IPS-18c (cell line): ENCODE measurements around the gene MTMR6.

ENCODE experiments used
- H3K4me3 ChIP-seq: 2 replicates; pipeline ENCODE4 v1.7.0; 2013; ENCODE audit warnings: low read depth, mild to moderate bottlenecking, low read length, moderate library complexity; ENCODE audit not compliant: insufficient read depth
- H3K9me3 ChIP-seq: one replicate; pipeline ENCODE4 v1.6.1; 2013; ENCODE audit warnings: mild to moderate bottlenecking, low read length, moderate library complexity; ENCODE audit not compliant: control insufficient read depth, insufficient read depth

MTMR6 gene

DNA sequence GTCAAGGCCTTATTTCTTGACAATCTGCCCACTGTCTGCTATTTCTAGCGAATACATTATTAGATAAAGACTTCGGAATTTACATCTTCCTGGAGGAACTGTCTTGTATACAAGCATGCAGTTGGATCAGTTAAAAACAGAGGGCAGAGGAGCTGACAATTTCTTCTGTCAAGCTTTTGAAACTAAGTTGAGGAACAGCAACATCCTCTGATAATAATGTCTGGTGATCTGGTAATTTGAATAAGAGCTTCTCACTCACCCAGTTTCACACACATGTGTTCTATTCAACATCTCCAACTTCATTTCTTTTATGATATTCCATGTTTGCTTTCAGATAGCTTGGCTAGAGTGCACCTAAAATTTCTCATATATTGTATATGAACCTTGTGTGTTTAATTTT, 50.2 kb downstream of the MTMR6 start:
- Histone ChIP-seq H3K9me3 (peaks cover 2% of the 10 kb centered on the region), H3K4me3 (no peak overlapping the region)

DNA sequence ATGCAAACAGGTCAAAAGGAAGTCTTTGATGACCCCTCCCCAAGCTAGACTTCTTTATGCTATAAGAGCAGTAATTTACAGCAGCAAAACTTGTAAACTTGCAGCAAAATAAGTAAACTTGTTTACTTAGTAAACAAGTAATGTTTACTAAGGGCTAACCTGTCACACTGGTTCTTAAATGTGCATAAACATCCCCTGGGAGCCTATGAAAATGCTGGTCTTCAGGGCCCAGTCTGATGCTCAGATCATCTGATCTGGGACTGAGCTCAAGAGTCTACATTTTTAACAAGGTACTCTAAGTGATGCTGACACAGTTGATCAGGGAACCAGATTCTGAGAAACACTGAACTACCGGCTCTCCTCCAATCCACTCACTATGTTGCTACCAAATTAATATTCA, 53.4 kb downstream of the MTMR6 start:
- peaks cover 4% of the 10 kb centered on the region for H3K9me3 ChIP-seq
- no peak overlapping the region for H3K4me3 ChIP-seq

DNA sequence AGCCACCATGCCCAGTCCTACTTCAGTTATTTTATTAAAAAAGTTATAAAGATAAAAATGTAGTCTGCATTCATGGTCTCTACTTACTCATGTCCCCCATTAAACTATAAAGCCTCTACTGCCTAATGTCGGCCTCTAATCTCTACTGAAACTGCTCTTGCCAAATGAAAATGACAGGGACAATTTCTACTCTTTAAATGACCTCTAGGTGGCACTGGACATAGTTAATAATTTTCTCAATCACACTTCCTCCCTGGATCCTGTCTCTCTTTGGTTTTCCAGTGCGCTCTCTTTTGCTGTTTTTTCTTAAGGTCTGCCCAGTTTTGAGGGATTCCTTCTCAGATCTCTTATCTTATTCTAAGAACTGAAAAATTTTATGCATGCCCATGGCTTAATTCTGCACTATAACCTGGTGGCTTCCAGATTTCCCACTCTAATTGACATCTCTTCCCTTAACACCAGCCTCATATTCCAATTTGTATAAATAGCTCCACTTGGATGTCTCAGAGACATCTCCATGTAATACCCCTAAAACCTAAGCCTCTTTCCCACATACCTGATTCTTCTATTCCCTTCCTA, 54.3 kb downstream of the MTMR6 start:
- Histone ChIP-seq H3K9me3 (peaks cover 2% of the 10 kb centered on the region), H3K4me3 (no peak overlapping the region)

DNA sequence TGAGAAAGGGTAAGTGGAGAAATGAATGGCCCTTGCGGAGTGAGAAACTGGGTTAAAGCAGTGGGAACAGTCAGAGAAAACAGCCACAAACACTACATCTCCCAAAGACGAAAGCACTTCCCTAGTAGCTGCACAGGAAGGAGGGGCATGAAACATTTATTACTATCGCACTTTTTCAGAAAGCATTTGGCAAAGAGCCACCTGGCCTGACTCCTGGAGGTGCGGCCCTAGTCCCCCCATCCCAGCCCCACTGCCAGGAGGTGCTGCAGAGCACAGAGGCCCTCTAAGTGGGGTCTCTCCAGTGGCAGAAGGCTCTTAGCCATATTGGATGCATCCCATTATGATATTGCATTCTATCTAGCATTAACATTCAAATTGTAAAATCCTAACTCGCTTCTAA, 55.8 kb downstream of the MTMR6 start:
- Histone ChIP-seq H3K9me3 (peaks cover 2% of the 10 kb centered on the region), H3K4me3 (no peak overlapping the region)

DNA sequence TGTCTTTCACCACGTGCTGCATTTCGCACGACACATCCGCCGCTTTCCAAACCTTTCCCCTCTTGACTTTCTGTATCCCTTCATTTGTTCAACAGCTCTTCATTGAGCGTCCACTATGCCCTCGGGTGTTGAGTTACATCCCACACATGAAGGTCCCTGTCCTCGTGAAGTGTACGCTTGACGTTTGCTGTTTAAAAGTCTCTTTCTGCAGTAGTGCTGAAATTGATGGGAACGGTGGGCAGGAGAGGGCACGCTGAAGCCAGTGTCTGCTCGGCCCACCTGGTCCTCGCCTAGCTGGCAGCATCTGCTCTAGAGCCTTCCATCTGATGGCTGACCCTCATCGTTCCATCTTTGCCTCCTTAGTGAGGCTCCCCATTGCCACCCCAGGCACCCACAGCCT, 59.6 kb downstream of the MTMR6 start:
- Histone ChIP-seq H3K9me3 (peaks cover 2% of the 10 kb centered on the region), H3K4me3 (no peak overlapping the region)

DNA sequence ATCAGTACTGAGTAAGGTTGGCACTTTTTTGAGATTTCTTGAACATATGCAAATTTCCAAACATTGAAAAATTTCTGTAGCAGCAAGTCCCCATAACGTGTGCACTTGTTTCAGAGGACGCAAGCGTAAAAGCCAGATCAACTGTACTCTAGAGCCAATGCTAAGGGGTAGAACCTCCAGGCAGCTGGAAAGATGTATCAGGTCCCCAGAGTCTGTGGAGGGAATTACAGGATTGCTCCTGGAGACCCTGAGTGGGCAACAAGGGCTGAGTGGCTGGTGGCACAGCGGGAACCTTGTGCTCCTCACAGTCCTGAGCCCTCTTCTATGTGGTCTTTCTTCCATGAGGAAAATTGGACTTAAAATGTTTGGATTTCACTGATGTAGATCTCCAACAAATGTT, 61.3 kb downstream of the MTMR6 start:
- Histone ChIP-seq H3K4me3 (no peak overlapping the region), H3K9me3 (no peaks in the 10 kb centered on the region)

DNA sequence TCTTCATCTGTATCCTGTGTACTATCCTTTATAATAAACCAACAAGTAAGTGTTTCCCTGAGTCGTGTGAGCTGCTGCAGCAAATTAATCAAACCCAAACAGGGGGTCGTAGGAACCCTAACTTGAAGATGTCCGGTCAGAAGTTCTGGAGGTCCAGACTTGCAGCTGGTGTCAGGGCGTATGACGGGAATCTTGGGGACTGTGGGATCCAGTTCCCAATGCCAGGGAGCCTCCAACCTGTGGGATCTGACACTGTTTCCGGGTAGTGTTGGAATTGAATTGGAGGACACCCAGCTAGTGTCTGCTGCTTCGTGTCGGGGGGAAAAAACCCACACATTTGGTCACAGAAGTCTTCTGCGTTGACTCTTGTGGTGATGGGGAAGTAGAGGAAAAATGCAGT, 63.1 kb downstream of the MTMR6 start:
- H3K9me3 ChIP-seq = no peaks in the 10 kb centered on the region

DNA sequence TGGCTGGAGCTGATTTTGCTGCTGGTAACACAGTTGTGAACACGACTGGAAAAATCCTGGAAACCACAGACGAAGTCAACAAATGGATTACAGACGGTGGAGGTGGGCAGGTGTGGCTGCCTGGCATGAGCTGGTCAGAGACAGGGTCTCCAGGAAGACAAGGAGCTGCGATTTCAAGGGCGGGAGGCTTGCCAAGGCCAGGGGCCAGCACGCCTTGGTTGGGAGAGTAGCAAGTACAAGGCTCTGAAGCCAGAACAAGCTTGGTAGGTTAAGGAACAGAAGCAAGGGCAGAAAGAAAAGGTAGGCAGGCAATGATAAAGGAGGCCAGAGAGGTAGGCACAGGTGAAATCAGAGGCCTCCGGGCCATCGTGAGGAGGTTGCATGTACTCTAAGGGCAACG, 64.5 kb downstream of the MTMR6 start:
- H3K4me3 ChIP-seq = no peak overlapping the region
- H3K9me3 ChIP-seq = no peaks in the 10 kb centered on the region

More for the DNA sequence above, 63.1 kb downstream of the MTMR6 start:
- H3K4me3 ChIP-seq = no peak overlapping the region

DNA sequence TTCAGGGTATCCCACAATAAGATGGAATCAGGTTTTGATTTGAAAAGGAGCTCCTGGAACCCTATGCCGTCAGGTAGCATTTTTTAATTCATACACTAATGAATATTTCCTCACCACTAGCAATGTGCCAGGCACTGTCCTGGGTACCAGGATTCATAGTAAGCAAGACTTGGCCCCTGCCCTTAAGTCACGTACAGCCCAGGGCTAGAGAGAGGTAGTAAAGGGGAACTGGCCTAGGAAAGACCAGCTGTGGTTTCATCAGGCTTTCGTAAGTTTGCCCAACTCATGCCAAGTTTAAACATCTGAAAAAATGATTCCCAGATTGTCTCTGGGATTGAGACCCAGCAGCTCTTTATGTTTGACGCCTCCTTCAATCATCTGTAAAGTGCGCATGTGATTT, 69.3 kb downstream of the MTMR6 start:
- H3K9me3 ChIP-seq = no peaks in the 10 kb centered on the region
- no peak overlapping the region for H3K4me3 ChIP-seq

DNA sequence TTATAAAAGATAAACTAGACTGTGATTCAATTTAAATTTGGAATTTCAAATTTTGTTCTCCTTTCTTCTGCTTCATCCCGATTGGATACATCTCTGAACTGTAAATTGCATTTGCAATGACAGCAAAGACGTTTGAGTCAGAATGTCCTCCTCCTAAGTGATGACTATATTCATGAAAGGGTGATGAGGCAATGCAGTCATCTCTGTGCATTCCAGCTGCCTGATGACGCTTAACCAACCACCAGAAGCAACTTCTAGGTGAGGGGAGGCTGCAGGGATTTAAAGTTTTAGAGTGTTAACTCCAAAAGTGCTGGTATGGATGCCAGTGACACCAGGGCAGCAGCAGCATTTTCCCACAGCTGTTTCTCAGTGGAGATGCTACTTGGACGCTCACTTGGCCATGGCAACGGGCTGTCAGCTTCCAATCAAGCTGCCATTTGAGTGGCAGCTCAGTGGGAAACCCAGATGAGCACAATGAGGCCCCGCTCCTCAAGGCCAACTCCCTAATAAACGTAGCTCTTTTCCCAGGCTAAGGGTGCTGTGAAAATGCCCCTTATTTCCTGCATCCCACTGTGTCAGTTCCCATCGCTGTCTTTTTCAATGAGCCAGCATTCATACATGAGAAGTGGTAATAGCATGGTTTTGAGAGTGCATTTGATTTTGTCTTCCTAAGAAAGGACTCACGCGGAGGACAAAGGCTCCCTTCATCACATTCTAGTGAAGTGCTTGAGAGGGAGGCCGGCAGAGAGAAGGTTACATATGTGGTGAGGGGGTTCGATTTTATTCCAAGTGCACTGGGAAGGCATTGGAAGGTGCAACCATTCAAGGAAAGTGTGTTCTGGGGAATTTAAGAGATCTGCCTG, 70.0 kb downstream of the MTMR6 start:
- Histone ChIP-seq H3K9me3 (no peaks in the 10 kb centered on the region), H3K4me3 (no peak overlapping the region)

DNA sequence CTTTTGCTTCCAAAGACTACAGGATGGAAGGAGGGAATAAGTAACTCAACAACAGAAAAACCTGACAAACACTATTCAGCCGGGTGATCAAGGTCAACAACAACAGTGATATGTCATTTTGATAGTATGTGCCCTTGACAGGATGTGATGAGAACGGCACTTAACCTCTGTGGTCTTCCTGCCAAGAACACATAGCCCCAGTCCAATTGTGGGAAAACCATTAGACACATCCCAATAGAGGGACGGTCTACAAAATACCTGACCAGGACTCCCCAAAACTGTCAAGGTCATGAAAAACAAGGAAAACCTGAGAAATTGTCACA, 72.1 kb downstream of the MTMR6 start:
- Histone ChIP-seq H3K9me3 (no peaks in the 10 kb centered on the region), H3K4me3 (no peak overlapping the region)

DNA sequence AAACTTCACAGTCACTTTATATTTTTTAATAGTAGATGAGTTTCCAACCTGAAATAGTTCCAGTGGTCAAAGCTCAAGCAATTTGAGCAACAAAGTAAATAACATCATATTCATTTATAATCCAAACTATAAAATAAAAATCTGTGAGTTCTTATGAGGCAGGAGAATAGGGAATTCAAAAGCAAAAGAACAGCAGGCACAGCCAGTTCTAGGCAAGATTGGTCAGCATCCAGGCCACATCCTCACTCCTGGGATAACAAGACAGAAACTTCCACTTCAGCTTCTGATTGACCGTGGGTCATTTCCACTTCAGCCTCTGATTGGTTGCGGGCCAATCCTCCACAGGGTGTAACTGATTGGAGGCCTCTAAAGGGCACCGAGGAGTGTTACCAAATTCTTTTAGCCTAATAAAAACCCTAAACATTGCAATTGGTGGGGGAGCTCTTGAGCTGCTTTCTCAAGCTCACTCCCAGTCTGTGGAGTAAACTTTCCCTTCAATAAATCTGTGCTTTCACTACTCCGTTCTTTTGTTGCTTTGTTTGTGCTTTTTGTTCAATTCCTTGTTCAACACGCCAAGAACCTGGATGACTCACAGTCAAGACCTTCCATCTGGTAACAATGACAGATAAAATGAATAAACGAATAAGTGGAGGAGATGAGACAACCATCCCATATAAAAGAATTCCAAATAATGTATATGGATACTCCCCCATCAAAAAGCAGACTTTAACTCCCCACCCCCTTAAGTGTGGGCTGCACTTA, 72.6 kb downstream of the MTMR6 start:
- Histone ChIP-seq H3K4me3 (no peak overlapping the region), H3K9me3 (no peaks in the 10 kb centered on the region)

DNA sequence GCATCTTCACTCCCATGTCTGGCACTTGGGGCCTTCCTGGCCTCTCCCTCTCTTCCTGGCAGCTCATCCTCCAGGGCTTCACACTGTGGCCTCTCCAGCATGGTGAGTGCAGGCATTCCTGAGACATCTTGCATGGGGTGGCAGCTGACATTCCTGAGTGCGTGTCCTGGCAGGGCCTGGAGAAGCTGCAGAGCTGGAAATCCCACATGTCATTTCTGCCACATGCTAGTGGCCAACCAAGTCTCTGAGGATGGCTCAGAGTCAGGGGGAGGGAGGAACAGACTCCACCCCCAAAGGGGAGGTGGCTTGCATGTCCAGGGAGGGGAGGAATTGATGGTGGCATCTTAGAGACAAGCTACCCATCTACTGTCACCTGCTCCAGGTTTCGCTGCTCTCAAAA, 73.6 kb downstream of the MTMR6 start:
- Histone ChIP-seq H3K9me3 (no peaks in the 10 kb centered on the region), H3K4me3 (no peak overlapping the region)

DNA sequence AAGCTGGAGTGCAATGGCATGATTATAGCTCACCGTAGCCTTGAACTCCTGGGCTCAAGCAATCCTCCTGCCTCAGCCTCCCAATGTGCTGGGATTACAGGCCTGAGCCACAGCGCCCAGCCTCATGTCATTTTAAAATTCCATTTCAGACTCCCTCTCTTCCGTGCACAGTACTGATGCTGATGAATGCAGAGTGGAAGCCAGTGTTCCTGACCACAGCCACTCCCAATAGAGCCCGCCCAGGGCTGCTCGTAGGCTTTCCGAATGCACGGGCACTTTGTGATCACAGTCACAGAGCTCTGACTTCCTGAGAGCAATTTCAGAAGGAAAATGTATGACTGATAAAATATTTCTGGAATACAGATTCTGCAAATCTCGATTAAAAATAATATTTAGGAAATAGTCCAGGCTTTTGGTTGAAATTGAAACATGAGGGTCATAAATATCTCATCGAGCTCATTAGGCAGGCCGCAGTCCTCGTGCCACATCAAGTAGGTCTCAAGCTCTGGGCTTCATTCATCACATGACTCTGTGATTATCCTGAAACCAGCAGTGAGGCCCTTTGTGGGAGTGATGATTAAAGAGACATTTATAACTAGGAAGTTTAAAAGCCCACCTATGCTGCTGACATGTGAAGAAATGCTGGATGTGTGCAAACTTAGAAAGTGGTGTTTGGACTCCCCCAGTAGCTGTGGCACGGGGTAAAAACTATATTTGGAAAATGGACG, 76.3 kb downstream of the MTMR6 start:
- H3K9me3 ChIP-seq = no peaks in the 10 kb centered on the region
- H3K4me3 ChIP-seq = no peak overlapping the region

DNA sequence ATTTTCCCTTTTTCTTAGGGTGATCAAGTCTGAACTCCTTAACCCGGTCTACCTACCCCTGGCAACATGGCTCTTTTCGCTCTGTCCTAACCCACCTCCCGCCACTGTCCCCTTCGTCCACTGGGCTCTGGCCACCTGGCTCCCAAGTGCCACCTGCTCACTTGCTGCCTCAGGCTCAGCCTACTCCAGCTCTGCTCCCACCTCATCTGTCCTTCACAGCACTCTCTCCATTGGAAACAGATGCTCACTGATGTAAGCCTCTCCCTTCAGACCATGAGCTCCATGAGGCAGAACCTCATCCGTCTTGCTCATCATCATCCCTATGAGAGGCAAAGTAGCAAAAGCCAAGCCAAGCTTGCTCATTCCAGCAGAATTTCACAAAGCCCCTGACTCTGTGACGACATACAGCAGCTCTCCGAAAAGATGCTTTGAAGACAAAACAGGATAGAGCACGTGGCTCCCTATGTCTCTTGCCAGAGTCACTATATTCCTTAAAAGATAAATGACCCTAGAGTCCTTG, 79.9 kb downstream of the MTMR6 start:
- H3K9me3 ChIP-seq = no peaks in the 10 kb centered on the region
- H3K4me3 ChIP-seq = no peak overlapping the region

DNA sequence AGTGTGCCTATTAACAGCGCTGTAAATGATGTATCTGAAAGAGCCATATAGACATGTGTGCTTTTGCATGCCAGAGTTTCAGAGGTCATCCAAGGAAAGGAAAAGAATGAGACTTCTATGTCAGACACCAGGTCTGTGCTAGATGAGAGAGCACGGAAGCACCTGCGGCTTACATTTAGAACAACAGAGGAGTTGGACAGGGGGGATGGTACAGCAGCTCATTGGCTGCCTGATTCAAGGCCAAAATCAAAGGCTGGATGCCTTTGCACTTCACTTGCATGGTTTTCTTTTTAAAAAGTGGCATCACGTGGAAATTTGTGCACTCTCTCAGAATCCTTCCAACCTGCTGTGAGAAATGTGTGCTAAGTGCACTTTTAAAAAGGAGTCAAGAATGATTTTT, 82.4 kb downstream of the MTMR6 start:
- Histone ChIP-seq H3K9me3 (no peaks in the 10 kb centered on the region), H3K4me3 (no peak overlapping the region)

DNA sequence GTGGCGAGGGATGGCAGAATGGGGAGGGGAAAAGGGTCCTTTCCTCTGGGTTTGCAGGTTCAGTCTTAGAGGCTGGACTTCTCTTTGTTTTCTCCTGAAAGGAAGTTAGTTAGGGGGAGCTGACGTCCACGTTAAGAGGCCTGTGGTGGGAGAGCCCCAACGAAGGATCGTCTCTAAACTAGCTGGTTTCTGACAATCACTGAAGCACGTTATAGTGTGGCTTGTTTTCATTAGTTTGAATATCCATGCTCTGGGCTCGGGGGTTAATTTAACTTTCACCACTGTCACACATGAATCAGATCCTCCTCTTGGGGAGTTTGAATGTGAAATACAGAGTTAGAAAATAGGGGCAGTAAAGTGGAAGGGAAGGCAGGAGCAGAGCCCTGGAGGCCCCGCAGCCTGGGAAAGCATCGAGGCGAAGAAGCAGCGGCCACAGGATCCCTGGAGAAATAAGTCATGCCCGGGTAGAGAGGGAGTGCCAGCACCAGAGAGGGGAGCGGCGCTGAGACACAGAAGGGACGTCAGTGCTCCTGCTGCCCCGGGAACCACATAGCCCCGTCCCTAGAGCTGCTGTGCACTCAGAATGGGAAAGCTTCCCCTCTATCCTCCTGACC, 84.1 kb downstream of the MTMR6 start:
- Histone ChIP-seq H3K4me3 (no peak overlapping the region), H3K9me3 (no peaks in the 10 kb centered on the region)
